ENCODE measurements around the gene SCGB3A2. TPM values are rescaled to one million over a fixed set of nuclear protein-coding genes. Genes with fewer than 3 reads are reported as not detected.

Gene SCGB3A2
- total and polyA plus RNA-seq, 4 experiments from 2014 or later: not detected

GRCh38 chr5:147920420-147921030, 42.0 kb downstream of the SCGB3A2 start:
- CTCF ChIA-PET (ENCODE audit: partially characterized antibody): no interaction called here
- peaks cover 0 to 3% (median 0%) of the 10 kb centered on the region in 8 donors for H3K9me3 Mint-ChIP-seq
- no peak overlapping the region for H3K27ac ChIP-seq (ENCODE audit: low read depth, low read length)
- H3K4me3 ChIP-seq (ENCODE audit: low read length in 2 of 2): no peak overlapping the region
- peaks cover 3% of the 10 kb centered on the region for H3K27me3 ChIP-seq (ENCODE audit: insufficient read depth, low read length)
- H3K27ac Mint-ChIP-seq: no peak overlapping the region
- intact Hi-C loops (cut with micrococcal nuclease): no loop called here
- H3K4me1 ChIP-seq (ENCODE audit: insufficient read depth, low read length): no peaks in the 10 kb centered on the region
- no peaks in the 10 kb centered on the region for H3K36me3 ChIP-seq (ENCODE audit: insufficient read depth, low read length)
- H3K4me1 Mint-ChIP-seq: no peaks in the 10 kb centered on the region
- POLR2A ChIA-PET (ENCODE audit: partially characterized antibody): no interaction called here
- no peak for DNase-seq
- no peaks in the 10 kb centered on the region for H3K9me3 ChIP-seq (ENCODE audit: control insufficient read depth in 1 of 2, low read length in 2 of 2)
- no peaks in the 10 kb centered on the region for H3K27me3 Mint-ChIP-seq
- no peak overlapping the region for H3K4me3 Mint-ChIP-seq
- no peaks in the 10 kb centered on the region for H3K36me3 Mint-ChIP-seq

GRCh38 chr5:147921136-147921535, 42.6 kb downstream of the SCGB3A2 start:
- Mint-ChIP-seq H3K4me3 (no peak overlapping the region), H3K27ac (no peak overlapping the region), H3K9me3 (peaks cover 0 to 3% (median 0%) of the 10 kb centered on the region in 8 donors), H3K4me1 (no peaks in the 10 kb centered on the region), H3K27me3 (peaks cover 0 to under 1% of the 10 kb centered on the region in 2 donors), H3K36me3 (no peaks in the 10 kb centered on the region)
- intact Hi-C loops (cut with micrococcal nuclease): no loop called here
- Histone ChIP-seq H3K9me3 (ENCODE audit: control insufficient read depth in 1 of 2, low read length in 2 of 2) (no peaks in the 10 kb centered on the region), H3K27ac (ENCODE audit: low read depth, low read length) (no peak overlapping the region), H3K36me3 (ENCODE audit: insufficient read depth, low read length) (no peaks in the 10 kb centered on the region), H3K27me3 (ENCODE audit: insufficient read depth, low read length) (peaks cover 3% of the 10 kb centered on the region), H3K4me3 (ENCODE audit: low read length in 2 of 2) (no peak overlapping the region), H3K4me1 (ENCODE audit: insufficient read depth, low read length) (no peaks in the 10 kb centered on the region)
- ChIA-PET CTCF (ENCODE audit: partially characterized antibody) (no interaction called here), POLR2A (ENCODE audit: partially characterized antibody) (no interaction called here)
- no peak for DNase-seq

- H3K4me3 ChIP-seq (ENCODE audit: low read length in 2 of 2): no peak overlapping the region
These were observed 46.5 kb downstream of the SCGB3A2 start for GRCh38 chr5:147925020-147925419.

GRCh38 chr5:147927901-147928300, 49.4 kb downstream of the SCGB3A2 start:
- no peak overlapping the region for H3K4me3 Mint-ChIP-seq

More at GRCh38 chr5:147925020-147925419, 46.5 kb downstream of the SCGB3A2 start:
- Mint-ChIP-seq H3K27me3 (peaks cover 0 to 2% of the 10 kb centered on the region in 2 donors), H3K27ac (no peak overlapping the region), H3K9me3 (peaks cover 0 to 4% (median 0%) of the 10 kb centered on the region in 8 donors), H3K4me3 (no peak overlapping the region), H3K36me3 (no peaks in the 10 kb centered on the region), H3K4me1 (no peaks in the 10 kb centered on the region)
- Histone ChIP-seq H3K27ac (ENCODE audit: low read depth, low read length) (no peak overlapping the region), H3K27me3 (ENCODE audit: insufficient read depth, low read length) (no peaks in the 10 kb centered on the region), H3K9me3 (ENCODE audit: control insufficient read depth in 1 of 2, low read length in 2 of 2) (no peaks in the 10 kb centered on the region), H3K36me3 (ENCODE audit: insufficient read depth, low read length) (no peaks in the 10 kb centered on the region), H3K4me1 (ENCODE audit: insufficient read depth, low read length) (no peaks in the 10 kb centered on the region)
- POLR2A ChIA-PET (ENCODE audit: partially characterized antibody): no interaction called here
- no peak for DNase-seq
- intact Hi-C loops (cut with micrococcal nuclease): no loop called here
- CTCF ChIA-PET (ENCODE audit: partially characterized antibody): no interaction called here

GRCh38 chr5:147930769-147931168, 52.3 kb downstream of the SCGB3A2 start:
- no peak overlapping the region for H3K27ac Mint-ChIP-seq
- no peaks in the 10 kb centered on the region for H3K36me3 Mint-ChIP-seq
- peaks cover 0 to 4% (median 0%) of the 10 kb centered on the region in 8 donors for H3K9me3 Mint-ChIP-seq
- Histone ChIP-seq H3K27ac (ENCODE audit: low read depth, low read length) (no peak overlapping the region), H3K36me3 (ENCODE audit: insufficient read depth, low read length) (no peaks in the 10 kb centered on the region), H3K9me3 (ENCODE audit: control insufficient read depth in 1 of 2, low read length in 2 of 2) (no peaks in the 10 kb centered on the region), H3K4me3 (ENCODE audit: low read length in 2 of 2) (no peak overlapping the region), H3K27me3 (ENCODE audit: insufficient read depth, low read length) (no peaks in the 10 kb centered on the region), H3K4me1 (ENCODE audit: insufficient read depth, low read length) (no peaks in the 10 kb centered on the region)
- POLR2A ChIA-PET (ENCODE audit: partially characterized antibody): no interaction called here
- H3K4me1 Mint-ChIP-seq: no peaks in the 10 kb centered on the region
- intact Hi-C loops (cut with micrococcal nuclease): no loop called here
- CTCF ChIA-PET (ENCODE audit: partially characterized antibody): no interaction called here
- no peak overlapping the region for H3K4me3 Mint-ChIP-seq
- no peak for DNase-seq
- peaks cover 0 to 3% of the 10 kb centered on the region in 2 donors for H3K27me3 Mint-ChIP-seq

More at GRCh38 chr5:147927901-147928300, 49.4 kb downstream of the SCGB3A2 start:
- Histone ChIP-seq H3K27ac (ENCODE audit: low read depth, low read length) (no peak overlapping the region), H3K27me3 (ENCODE audit: insufficient read depth, low read length) (no peaks in the 10 kb centered on the region), H3K4me3 (ENCODE audit: low read length in 2 of 2) (no peak overlapping the region), H3K4me1 (ENCODE audit: insufficient read depth, low read length) (no peaks in the 10 kb centered on the region), H3K9me3 (ENCODE audit: control insufficient read depth in 1 of 2, low read length in 2 of 2) (no peaks in the 10 kb centered on the region), H3K36me3 (ENCODE audit: insufficient read depth, low read length) (no peaks in the 10 kb centered on the region)
- intact Hi-C loops (cut with micrococcal nuclease): no loop called here
- peaks cover 0 to 2% of the 10 kb centered on the region in 2 donors for H3K27me3 Mint-ChIP-seq
- H3K9me3 Mint-ChIP-seq: peaks cover 0 to 4% (median 0%) of the 10 kb centered on the region in 8 donors
- POLR2A ChIA-PET (ENCODE audit: partially characterized antibody): no interaction called here
- no peaks in the 10 kb centered on the region for H3K36me3 Mint-ChIP-seq
- H3K4me1 Mint-ChIP-seq: no peaks in the 10 kb centered on the region
- CTCF ChIA-PET (ENCODE audit: partially characterized antibody): no interaction called here
- no peak for DNase-seq
- H3K27ac Mint-ChIP-seq: no peak overlapping the region

Other genes starting within 250 kb of the SCGB3A2 start
- gene JAKMIP2, start 96.0 kb upstream of the SCGB3A2 start, total RNA-seq: 1 to 10 TPM in 1 of 2 experiments, under 1 TPM in 1; 0.84 to 1.2 TPM
- gene JAKMIP2, start 96.0 kb upstream of the SCGB3A2 start, polyA plus RNA-seq: 1 to 10 TPM in 1 of 2 donors, under 1 TPM in 1; 0.32 to 1.7 TPM
- not detected for gene SPINK1, start 47.0 kb upstream of the SCGB3A2 start, total RNA-seq
- not detected for gene SPINK1, start 47.0 kb upstream of the SCGB3A2 start, polyA plus RNA-seq
- not detected for gene C5orf46, start 27.8 kb downstream of the SCGB3A2 start, total RNA-seq
- gene C5orf46, start 27.8 kb downstream of the SCGB3A2 start, polyA plus RNA-seq: not detected
- not detected for gene SPINK5, start 185.3 kb downstream of the SCGB3A2 start, total RNA-seq
- gene SPINK5, start 185.3 kb downstream of the SCGB3A2 start, polyA plus RNA-seq: not detected

Data from CD4-positive, alpha-beta memory T cell (primary cell).